Uterus (tissue), 2 donors: ENCODE results near the gene C16orf86.

Experiments
- CTCF ChIP-seq, 4 experiments: fragments of 200-600 bp in 2 of 4; fragments of 450-650 bp in 2 of 4; sonication (generic) in 2 of 4; IDR thresholded peaks; one replicate each; pipeline ENCODE4 v1.5.1; 2016 to 2019; ENCODE audit warnings: antibody characterized with exemption in 4 of 4, mild to moderate bottlenecking in 2 of 4, moderate library complexity in 1 of 4
- POLR2A ChIP-seq, 2 donors: fragments of 450-650 bp; IDR thresholded peaks; one replicate each; pipeline ENCODE4 v1.6.1; 2016; ENCODE audit warnings: antibody characterized with exemption in 2 of 2, mild to moderate bottlenecking in 1 of 2, moderate library complexity in 1 of 2

DNA sequence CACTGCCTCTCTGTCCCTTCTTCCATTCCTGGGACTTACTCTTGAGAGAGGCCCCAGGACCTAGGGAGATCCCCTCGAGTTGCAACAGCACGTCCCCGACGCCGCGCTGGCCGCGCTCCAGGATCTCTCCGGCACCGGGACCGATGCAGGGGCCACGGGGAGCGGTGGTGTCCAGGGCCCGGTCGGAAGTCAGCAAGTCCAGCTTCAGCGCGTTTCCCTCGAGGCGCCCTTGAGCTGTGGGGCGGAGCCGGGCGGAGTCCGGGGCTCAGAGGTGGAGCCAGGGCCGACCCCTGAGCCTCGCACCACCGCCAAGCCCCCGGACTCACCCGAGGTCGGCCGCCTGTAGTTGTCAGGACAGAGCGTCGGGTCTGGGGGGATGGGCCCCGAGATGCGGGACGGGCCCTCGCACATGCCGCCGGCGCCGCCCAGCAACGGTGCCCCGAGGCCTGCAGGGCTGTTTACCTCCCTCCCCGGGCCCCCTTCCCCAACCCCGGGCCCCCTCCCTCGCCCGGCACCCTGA lies 522 bp upstream of the C16orf86 start:
- TF ChIP-seq CTCF (IDR thresholded peaks at IDR 0.05) = no peak
- no peak for TF ChIP-seq POLR2A (IDR thresholded peaks at IDR 0.05)
